ENCODE results near the gene TMSB4X.
A peak's percentile ranks its signal among the peaks of the same experiment; 100 is the strongest.

DNA sequence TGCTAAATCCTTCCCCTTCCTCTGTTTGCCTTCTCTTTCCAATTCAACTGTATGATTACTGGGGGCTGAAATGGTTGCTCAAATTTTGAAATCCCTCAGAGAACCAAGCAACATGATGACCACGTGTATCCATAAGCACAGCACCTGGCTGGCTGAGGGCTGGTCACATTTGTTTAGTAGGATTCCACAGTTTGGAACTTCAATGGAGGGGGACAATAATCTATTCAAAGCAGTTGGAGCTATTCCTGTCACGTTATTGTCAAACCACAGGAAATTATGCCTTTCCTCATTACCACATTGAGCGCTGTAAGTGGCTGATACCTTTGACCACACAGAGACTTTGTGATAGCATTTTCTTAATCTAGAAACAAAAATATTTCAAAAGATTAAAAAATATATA, 7.0 kb downstream of the TMSB4X start:
- TF ChIP-seq, protein P1, sequence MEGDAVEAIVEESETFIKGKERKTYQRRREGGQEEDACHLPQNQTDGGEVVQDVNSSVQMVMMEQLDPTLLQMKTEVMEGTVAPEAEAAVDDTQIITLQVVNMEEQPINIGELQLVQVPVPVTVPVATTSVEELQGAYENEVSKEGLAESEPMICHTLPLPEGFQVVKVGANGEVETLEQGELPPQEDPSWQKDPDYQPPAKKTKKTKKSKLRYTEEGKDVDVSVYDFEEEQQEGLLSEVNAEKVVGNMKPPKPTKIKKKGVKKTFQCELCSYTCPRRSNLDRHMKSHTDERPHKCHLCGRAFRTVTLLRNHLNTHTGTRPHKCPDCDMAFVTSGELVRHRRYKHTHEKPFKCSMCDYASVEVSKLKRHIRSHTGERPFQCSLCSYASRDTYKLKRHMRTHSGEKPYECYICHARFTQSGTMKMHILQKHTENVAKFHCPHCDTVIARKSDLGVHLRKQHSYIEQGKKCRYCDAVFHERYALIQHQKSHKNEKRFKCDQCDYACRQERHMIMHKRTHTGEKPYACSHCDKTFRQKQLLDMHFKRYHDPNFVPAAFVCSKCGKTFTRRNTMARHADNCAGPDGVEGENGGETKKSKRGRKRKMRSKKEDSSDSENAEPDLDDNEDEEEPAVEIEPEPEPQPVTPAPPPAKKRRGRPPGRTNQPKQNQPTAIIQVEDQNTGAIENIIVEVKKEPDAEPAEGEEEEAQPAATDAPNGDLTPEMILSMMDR (IDR thresholded peaks at IDR 0.05; ENCODE audit: low read depth, low read length) = no peak
- TF ChIP-seq POLR2A (IDR thresholded peaks at IDR 0.05; ENCODE audit: extremely low read depth, insufficient read length) = no peak
- TF ChIP-seq, protein P2, sequence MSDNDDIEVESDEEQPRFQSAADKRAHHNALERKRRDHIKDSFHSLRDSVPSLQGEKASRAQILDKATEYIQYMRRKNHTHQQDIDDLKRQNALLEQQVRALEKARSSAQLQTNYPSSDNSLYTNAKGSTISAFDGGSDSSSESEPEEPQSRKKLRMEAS (IDR thresholded peaks at IDR 0.05; ENCODE audit: low read depth, low read length) = peak; percentile 93
- peak; percentile 38; the same call in 1 of the 2 replicates for TF ChIP-seq MYC (IDR thresholded peaks at IDR 0.05; ENCODE audit: low read depth, low read length)
